Spleen (tissue), 11 donors: ENCODE data around the gene SEPTIN2. TPM values are rescaled to one million over a fixed set of nuclear protein-coding genes. Genes with fewer than 3 reads are reported as not detected.

Experiments
- DNase-seq: peaks from one replicate; pipeline ENCODE4 v3.0.0-alpha.2; 2020
- H3K27ac ChIP-seq, 8 donors: fragments of 200-600 bp; sonication (generic) in 7 of 8; 1 replicate in 4 of 8; 2 replicates in 4 of 8; pipeline versions ENCODE4 v1.5.0 to v1.8.0; 2016 to 2021; ENCODE audit warnings: inconsistent platforms in 4 of 8, mild to moderate bottlenecking in 4 of 8, moderate library complexity in 1 of 8
- H3K27me3 ChIP-seq, 7 donors: fragments of 200-600 bp; sonication (generic) in 6 of 7; replicated peaks in 1 of 7; 1 replicate in 4 of 7; 2 replicates in 3 of 7; pipeline versions ENCODE4 v1.5.0 to v1.8.0; 2016 to 2021; ENCODE audit warnings: inconsistent platforms in 3 of 7, mild to moderate bottlenecking in 1 of 7
- H3K36me3 ChIP-seq, 6 donors: fragments of 200-600 bp; sonication (generic) in 5 of 6; 1 replicate in 4 of 6; 2 replicates in 2 of 6; pipeline versions ENCODE4 v1.5.0 to v1.8.0; 2016 to 2021; ENCODE audit warnings: inconsistent platforms in 2 of 6
- H3K4me1 ChIP-seq, 6 donors: fragments of 200-600 bp; sonication (generic) in 5 of 6; 1 replicate in 3 of 6; 2 replicates in 3 of 6; pipeline versions ENCODE4 v1.5.0 to v1.8.0; 2016 to 2021; ENCODE audit warnings: inconsistent platforms in 3 of 6
- H3K4me3 ChIP-seq, 8 donors: fragments of 200-600 bp; sonication (generic) in 7 of 8; 1 replicate in 4 of 8; 2 replicates in 4 of 8; pipeline versions ENCODE4 v1.5.0 to v1.8.0; 2016 to 2021; ENCODE audit warnings: inconsistent platforms in 4 of 8, mild to moderate bottlenecking in 4 of 8, moderate library complexity in 2 of 8
- H3K9me3 ChIP-seq, 8 donors: fragments of 200-600 bp; sonication (generic) in 7 of 8; 1 replicate in 4 of 8; 2 replicates in 4 of 8; pipeline versions ENCODE4 v1.5.0 to v1.8.0; 2016 to 2021; ENCODE audit warnings: inconsistent platforms in 4 of 8
- POLR2A ChIP-seq, 3 donors: fragments of 450-650 bp; IDR thresholded peaks; one replicate each; pipeline ENCODE4 v1.5.1; 2017; ENCODE audit warnings: antibody characterized with exemption in 3 of 3, mild to moderate bottlenecking in 1 of 3
- POLR2AphosphoS5 ChIP-seq, 3 donors: sonication (generic); formaldehyde crosslinking; IDR thresholded peaks; one replicate each; pipeline ENCODE4 v1.5.1; 2017; ENCODE audit warnings: antibody characterized with exemption in 3 of 3
- WGBS, 5 donors: extraction: QIAGEN DNeasy Blood & Tissue Kit in 3 of 5; methylation state at CpG; one replicate each; pipeline versions ENCODE4 v1.1.5 to v1.1.7; 2013 to 2018; 5-methylcytosine and 5-hydroxymethylcytosine counted together
- intact Hi-C: fragments of 100-400 bp; cut with DNase I; formaldehyde crosslinking; loops from one replicate; pipeline ENCODE4 v1.15.0; 2023; ENCODE audit warnings: low total_unique reads
- polyA plus RNA-seq, 3 donors: library from polyadenylated mRNA; stranded (reverse); fragments of 200-250 nt; gene quantifications; one replicate each; pipeline ENCODE4 v1.2.1, GENCODE V29; 2013
- total RNA-seq, 7 donors: library from RNA; depleted of rRNA in 3 of 7; stranded (reverse); fragments of >200 nt in 3 of 7; fragmentation: NEBNext Ultra II Directional in 4 of 7; extraction: Animal tissue kit (Norgen Biotek cat#: 25700) in 4 of 7; gene quantifications; one replicate each; pipeline versions ENCODE4 v1.1.0 to v1.2.1, GENCODE V29; 2016 to 2021
- TF ChIP-seq, protein P1 (sequence below), 11 experiments: fragments of 200-600 bp in 7 of 11; fragments of 450-650 bp in 4 of 11; sonication (generic) in 4 of 11; IDR thresholded peaks in 8 of 11; conservative IDR thresholded peaks in 3 of 11; 1 replicate in 7 of 11; 2 replicates in 4 of 11; pipeline versions ENCODE4 v1.4.0 to v1.8.0; 2016 to 2021; ENCODE audit warnings: antibody characterized with exemption in 11 of 11, inconsistent platforms in 4 of 11, mild to moderate bottlenecking in 1 of 11
- donor health status: healthy with polysubstance abuse.
- donor health status: DM: no; HTN: no; CAD: no; lungs with moderate emphysema.
- donor health status: DM: no; HTN: no; CAD: no.
- donor health status: Bipolar disorder and iron deficiency.
- donor health status: healthy.
- donor health status: DM: no; HTN: no; CAD: no.
- donor health status: DM: yes; HTN: yes; CAD: no.

SEPTIN2 gene
- total and polyA plus RNA-seq, 10 donors, result 90.3 to 350 (median 279) TPM

DNA sequence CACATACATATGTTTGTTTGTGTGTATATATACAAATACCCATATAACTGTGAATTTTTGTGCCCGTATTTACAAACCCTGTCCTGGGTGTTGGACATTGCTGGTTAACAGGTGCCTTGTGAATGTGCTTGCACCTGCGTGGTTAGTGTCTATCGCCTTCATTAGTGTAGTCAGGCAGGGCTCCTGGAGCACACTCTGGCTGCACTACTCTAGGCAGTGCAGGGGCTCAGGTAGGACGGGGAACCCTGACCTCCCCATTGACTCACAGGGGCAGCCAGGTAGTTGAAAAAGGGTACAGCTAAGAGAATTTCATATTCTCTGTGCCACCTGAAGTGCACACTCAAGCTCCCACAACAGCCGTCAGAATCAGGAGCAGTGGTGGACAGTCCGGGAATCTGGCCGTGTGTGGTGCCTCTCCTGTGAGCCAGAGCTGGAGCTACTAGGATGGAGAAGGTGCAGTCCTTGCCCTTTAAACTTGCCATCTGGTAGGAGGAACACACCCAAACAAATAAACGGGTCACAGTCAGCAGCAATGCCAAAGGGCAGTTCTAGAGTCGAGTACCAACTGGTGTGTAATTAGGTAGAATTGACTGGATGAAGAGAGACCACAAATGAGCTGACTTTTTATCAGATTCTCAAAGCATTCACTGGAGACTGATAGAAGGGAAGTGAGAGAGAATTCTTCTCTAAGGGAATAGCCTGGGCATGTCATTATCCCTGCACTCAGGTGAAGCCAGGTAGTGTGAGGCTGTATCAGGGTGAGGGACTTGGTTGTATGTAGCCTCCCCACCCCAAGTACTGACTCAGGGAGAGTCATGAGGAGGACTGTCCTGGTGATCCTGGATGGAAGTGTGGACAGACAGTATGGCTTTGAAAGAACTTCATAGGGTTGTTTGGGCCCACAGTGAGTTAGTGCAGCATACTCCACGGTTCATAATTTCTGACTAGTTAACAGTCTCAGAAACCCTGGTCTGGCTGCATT is 84.5 kb downstream of the SEPTIN2 start:
- no peak for DNase-seq
- 87 to 91% (median 88%) methylated on average over 10 of the region's 10 CpGs for WGBS, 5 donors
- Histone ChIP-seq H3K4me1 (no peaks in the 10 kb centered on the region), H3K36me3 (peaks cover 0 to 27% (median 2%) of the 10 kb centered on the region in 6 donors), H3K9me3 (no peaks in the 10 kb centered on the region), H3K27me3 (no peaks in the 10 kb centered on the region), H3K4me3 (no peak overlapping the region), H3K27ac (no peak overlapping the region)
- TF ChIP-seq, protein P1, sequence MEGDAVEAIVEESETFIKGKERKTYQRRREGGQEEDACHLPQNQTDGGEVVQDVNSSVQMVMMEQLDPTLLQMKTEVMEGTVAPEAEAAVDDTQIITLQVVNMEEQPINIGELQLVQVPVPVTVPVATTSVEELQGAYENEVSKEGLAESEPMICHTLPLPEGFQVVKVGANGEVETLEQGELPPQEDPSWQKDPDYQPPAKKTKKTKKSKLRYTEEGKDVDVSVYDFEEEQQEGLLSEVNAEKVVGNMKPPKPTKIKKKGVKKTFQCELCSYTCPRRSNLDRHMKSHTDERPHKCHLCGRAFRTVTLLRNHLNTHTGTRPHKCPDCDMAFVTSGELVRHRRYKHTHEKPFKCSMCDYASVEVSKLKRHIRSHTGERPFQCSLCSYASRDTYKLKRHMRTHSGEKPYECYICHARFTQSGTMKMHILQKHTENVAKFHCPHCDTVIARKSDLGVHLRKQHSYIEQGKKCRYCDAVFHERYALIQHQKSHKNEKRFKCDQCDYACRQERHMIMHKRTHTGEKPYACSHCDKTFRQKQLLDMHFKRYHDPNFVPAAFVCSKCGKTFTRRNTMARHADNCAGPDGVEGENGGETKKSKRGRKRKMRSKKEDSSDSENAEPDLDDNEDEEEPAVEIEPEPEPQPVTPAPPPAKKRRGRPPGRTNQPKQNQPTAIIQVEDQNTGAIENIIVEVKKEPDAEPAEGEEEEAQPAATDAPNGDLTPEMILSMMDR (IDR thresholded peaks at IDR 0.05 in 8 of 11, conservative IDR thresholded peaks at IDR 0.05 in 3 of 11), result no peak
- no peak for TF ChIP-seq POLR2A (IDR thresholded peaks at IDR 0.05)
- no peak for TF ChIP-seq POLR2AphosphoS5 (IDR thresholded peaks at IDR 0.05)
- intact Hi-C loops, result no loop called here

Other genes with a start within 250 kb of the SEPTIN2 start
- 10 to 100 TPM; 38.4 to 74.0 (median 51.1) TPM for gene MTERF4, start 213.6 kb upstream of the SEPTIN2 start, total RNA-seq
- 10 to 100 TPM; 28.4 to 33.7 (median 30.6) TPM for gene MTERF4, start 213.6 kb upstream of the SEPTIN2 start, polyA plus RNA-seq
- gene PASK, start 166.5 kb upstream of the SEPTIN2 start, total RNA-seq, result 10 to 100 TPM; 10.4 to 35.6 (median 20.8) TPM
- gene PASK, start 166.5 kb upstream of the SEPTIN2 start, polyA plus RNA-seq, result 10 to 100 TPM in 2 of 3 donors, 1 to 10 TPM in 1; 8.0 to 11.8 (median 10.6) TPM
- gene PPP1R7, start 165.5 kb upstream of the SEPTIN2 start, total RNA-seq, result 10 to 100 TPM; 36.1 to 89.3 (median 49.8) TPM
- gene PPP1R7, start 165.5 kb upstream of the SEPTIN2 start, polyA plus RNA-seq, result 10 to 100 TPM; 37.3 to 56.5 (median 47.9) TPM
- gene ANO7, start 127.2 kb upstream of the SEPTIN2 start, total RNA-seq, result 1 to 10 TPM; 1.5 to 3.5 (median 3.0) TPM
- gene ANO7, start 127.2 kb upstream of the SEPTIN2 start, polyA plus RNA-seq, result 1 to 10 TPM in 1 of 3 donors, under 1 TPM in 2; 0.46 to 1.3 (median 0.56) TPM
- 100 to 1,000 TPM; 207 to 333 (median 268) TPM for gene HDLBP, start 253 bp upstream of the SEPTIN2 start, total RNA-seq
- 10 to 100 TPM; 46.1 to 63.3 (median 51.4) TPM for gene HDLBP, start 253 bp upstream of the SEPTIN2 start, polyA plus RNA-seq
- gene FARP2, start 40.4 kb downstream of the SEPTIN2 start, total RNA-seq, result 10 to 100 TPM; 30.9 to 72.8 (median 61.5) TPM
- 10 to 100 TPM in 2 of 3 donors, 1 to 10 TPM in 1; 9.1 to 16.5 (median 14.1) TPM for gene FARP2, start 40.4 kb downstream of the SEPTIN2 start, polyA plus RNA-seq
- gene STK25, start 192.7 kb downstream of the SEPTIN2 start, total RNA-seq, result 100 to 1,000 TPM; 127 to 217 (median 167) TPM
- gene STK25, start 192.7 kb downstream of the SEPTIN2 start, polyA plus RNA-seq, result 100 to 1,000 TPM; 133 to 254 (median 213) TPM
- gene BOK, start 242.8 kb downstream of the SEPTIN2 start, total RNA-seq, result 10 to 100 TPM in 4 of 7 donors, 1 to 10 TPM in 3; 6.5 to 19.4 (median 13.0) TPM
- 1 to 10 TPM; 3.0 to 7.2 (median 4.5) TPM for gene BOK, start 242.8 kb downstream of the SEPTIN2 start, polyA plus RNA-seq